Astrocyte of the spinal cord (primary cell): ENCODE data around the gene CLDND2.

Source experiments
- DNase-seq: peaks from one replicate; pipeline ENCODE4 v3.0.0; 2011; ENCODE audit warnings: low read depth, low spot score
- H3K4me3 ChIP-seq: 2 replicates; pipeline ENCODE4 v1.5.1; 2011; ENCODE audit warnings: low read depth, mild to moderate bottlenecking, low read length, moderate library complexity
- CTCF ChIP-seq: IDR thresholded peaks from 2 replicates; pipeline ENCODE4 v1.5.1; 2012; ENCODE audit warnings: low read depth, mild to moderate bottlenecking, low read length, inconsistent platforms
- in situ Hi-C: cut with HindIII; loops from 2 replicates; pipeline ENCODE4 v1.10.0; 2017; ENCODE audit warnings: low sequenced_read_pairs

Gene CLDND2

GRCh38 chr19:51317376-51317775 lies 51.4 kb downstream of the CLDND2 start:
- no peak for DNase-seq
- in situ Hi-C loops, result no loop called here
- TF ChIP-seq CTCF, result no peak
- H3K4me3 ChIP-seq, result no peak overlapping the region
